Gastroesophageal sphincter (tissue), 3 donors: ENCODE results near the gene PLOD1.
"Not testable (repeated sequence)": the region's sequence is repeated elsewhere in the genome, so short reads cannot be mapped to it uniquely, and the experiment has no call there.

Experiments
- EP300 ChIP-seq: sonication (generic); formaldehyde crosslinking; IDR thresholded peaks from one replicate; pipeline ENCODE4 v1.6.1; 2017; ENCODE audit warnings: antibody characterized with exemption, mild to moderate bottlenecking
- TF ChIP-seq, protein P1 (sequence below), 4 experiments: fragments of 200-600 bp in 2 of 4; fragments of 450-650 bp in 2 of 4; sonication (generic) in 1 of 4; IDR thresholded peaks; one replicate each; pipeline ENCODE4 v1.5.1; 2017 to 2019; ENCODE audit warnings: antibody characterized with exemption in 4 of 4, mild to moderate bottlenecking in 2 of 4, moderate library complexity in 2 of 4

DNA sequence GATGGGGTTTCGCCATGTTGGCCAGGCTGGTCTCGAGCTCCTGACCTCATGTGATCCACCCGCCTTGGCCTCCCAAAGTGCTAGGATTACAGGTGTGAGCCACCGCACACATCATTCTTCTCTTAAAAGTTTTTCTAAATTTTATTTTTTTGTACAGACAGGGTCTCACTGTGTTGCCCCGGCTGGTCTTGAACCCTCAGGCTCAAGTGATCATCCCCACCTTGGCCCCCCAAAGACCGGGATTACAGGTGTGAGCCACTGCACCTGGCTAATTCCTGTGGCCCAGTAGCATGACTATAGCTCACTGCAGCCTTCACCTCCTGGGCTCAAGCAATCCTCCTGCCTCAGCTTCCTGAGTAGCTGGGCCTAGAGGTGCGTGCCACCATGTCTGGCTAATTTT lies 5.3 kb downstream of the PLOD1 start:
- TF ChIP-seq, protein P1, sequence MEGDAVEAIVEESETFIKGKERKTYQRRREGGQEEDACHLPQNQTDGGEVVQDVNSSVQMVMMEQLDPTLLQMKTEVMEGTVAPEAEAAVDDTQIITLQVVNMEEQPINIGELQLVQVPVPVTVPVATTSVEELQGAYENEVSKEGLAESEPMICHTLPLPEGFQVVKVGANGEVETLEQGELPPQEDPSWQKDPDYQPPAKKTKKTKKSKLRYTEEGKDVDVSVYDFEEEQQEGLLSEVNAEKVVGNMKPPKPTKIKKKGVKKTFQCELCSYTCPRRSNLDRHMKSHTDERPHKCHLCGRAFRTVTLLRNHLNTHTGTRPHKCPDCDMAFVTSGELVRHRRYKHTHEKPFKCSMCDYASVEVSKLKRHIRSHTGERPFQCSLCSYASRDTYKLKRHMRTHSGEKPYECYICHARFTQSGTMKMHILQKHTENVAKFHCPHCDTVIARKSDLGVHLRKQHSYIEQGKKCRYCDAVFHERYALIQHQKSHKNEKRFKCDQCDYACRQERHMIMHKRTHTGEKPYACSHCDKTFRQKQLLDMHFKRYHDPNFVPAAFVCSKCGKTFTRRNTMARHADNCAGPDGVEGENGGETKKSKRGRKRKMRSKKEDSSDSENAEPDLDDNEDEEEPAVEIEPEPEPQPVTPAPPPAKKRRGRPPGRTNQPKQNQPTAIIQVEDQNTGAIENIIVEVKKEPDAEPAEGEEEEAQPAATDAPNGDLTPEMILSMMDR (IDR thresholded peaks at IDR 0.05) = not testable (repeated sequence)
- TF ChIP-seq EP300 = not testable (repeated sequence)
